Transverse colon (tissue), 4 donors: ENCODE data around the gene ADGRL4. TPM values are rescaled to one million over a fixed set of nuclear protein-coding genes. Genes with fewer than 3 reads are reported as not detected.

ENCODE experiments used
- DNase-seq: peaks from one replicate; pipeline ENCODE4 v3.0.0-alpha.2; 2019
- H3K27ac ChIP-seq, 4 donors: fragments of 200-600 bp; sonication (generic); 2 replicates each; pipeline ENCODE4 v1.5.1; 2016 to 2018; ENCODE audit warnings: inconsistent platforms in 4 of 4
- H3K27me3 ChIP-seq: fragments of 200-600 bp; sonication (generic); 2 replicates; pipeline ENCODE4 v1.5.1; 2017; ENCODE audit warnings: inconsistent platforms
- H3K36me3 ChIP-seq, 4 donors: fragments of 200-600 bp; sonication (generic); 2 replicates each; pipeline ENCODE4 v1.5.1; 2017 to 2019; ENCODE audit warnings: inconsistent platforms in 4 of 4
- H3K4me1 ChIP-seq, 4 donors: fragments of 200-600 bp; sonication (generic); 2 replicates each; pipeline ENCODE4 v1.5.1; 2017 to 2020; ENCODE audit warnings: inconsistent platforms in 4 of 4
- H3K4me3 ChIP-seq, 4 donors: fragments of 200-600 bp; sonication (generic); 1 replicate in 1 of 4; 2 replicates in 3 of 4; pipeline versions ENCODE4 v1.5.1 to v1.6.1; 2017 to 2019; ENCODE audit warnings: inconsistent platforms in 4 of 4
- H3K9me3 ChIP-seq, 2 donors: fragments of 200-600 bp; sonication (generic); 2 replicates each; pipeline ENCODE4 v1.5.1; 2017 to 2019; ENCODE audit warnings: inconsistent platforms in 2 of 2
- CTCF ChIP-seq, 5 experiments: fragments of 200-600 bp in 3 of 5; fragments of 450-650 bp in 2 of 5; sonication (generic) in 3 of 5; IDR thresholded peaks; 1 replicate in 2 of 5; 2 replicates in 3 of 5; pipeline ENCODE4 v1.5.1; 2016 to 2017; ENCODE audit warnings: antibody characterized with exemption in 5 of 5, inconsistent platforms in 3 of 5, mild to moderate bottlenecking in 2 of 5, moderate library complexity in 1 of 5
- EP300 ChIP-seq: sonication (generic); formaldehyde crosslinking; IDR thresholded peaks from one replicate; pipeline ENCODE4 v1.6.1; 2017; ENCODE audit warnings: antibody characterized with exemption, low read depth
- POLR2A ChIP-seq: fragments of 450-650 bp; IDR thresholded peaks from one replicate; pipeline ENCODE4 v1.6.1; 2016; ENCODE audit warnings: antibody characterized with exemption, mild to moderate bottlenecking, moderate library complexity
- POLR2AphosphoS5 ChIP-seq, 3 donors: sonication (generic); formaldehyde crosslinking; IDR thresholded peaks; one replicate each; pipeline ENCODE4 v1.6.1; 2016; ENCODE audit warnings: antibody characterized with exemption in 3 of 3
- WGBS, 2 donors: methylation state at CpG; one replicate each; pipeline ENCODE4 v1.1.5; 2018; ENCODE audit warnings: low coverage in 1 of 2; 5-methylcytosine and 5-hydroxymethylcytosine counted together
- in situ Hi-C, 4 donors: fragments of 200-750 bp; cut with MboI; loops; one replicate each; pipeline versions ENCODE4 v1.15.0 to v1.15.1; 2017; ENCODE audit warnings: low sequenced_read_pairs in 3 of 4, low pct_ligation_motif_present in 1 of 4, low pct_unique_long_range_greater_than_20kb in 1 of 4
- intact Hi-C: fragments of 100-400 bp; cut with DNase I; formaldehyde crosslinking; loops from one replicate; pipeline ENCODE4 v1.15.1; 2023; ENCODE audit warnings: low total_unique reads
- total RNA-seq, 4 donors: library from RNA; depleted of rRNA; stranded (reverse); fragments of >200 nt; gene quantifications; one replicate each; pipeline ENCODE4 v1.1.0, GENCODE V29; 2016

The ADGRL4 gene
- total RNA-seq, result 1 to 10 TPM in 3 of 4 donors, under 1 TPM in 1; 0.75 to 7.6 (median 3.5) TPM

DNA sequence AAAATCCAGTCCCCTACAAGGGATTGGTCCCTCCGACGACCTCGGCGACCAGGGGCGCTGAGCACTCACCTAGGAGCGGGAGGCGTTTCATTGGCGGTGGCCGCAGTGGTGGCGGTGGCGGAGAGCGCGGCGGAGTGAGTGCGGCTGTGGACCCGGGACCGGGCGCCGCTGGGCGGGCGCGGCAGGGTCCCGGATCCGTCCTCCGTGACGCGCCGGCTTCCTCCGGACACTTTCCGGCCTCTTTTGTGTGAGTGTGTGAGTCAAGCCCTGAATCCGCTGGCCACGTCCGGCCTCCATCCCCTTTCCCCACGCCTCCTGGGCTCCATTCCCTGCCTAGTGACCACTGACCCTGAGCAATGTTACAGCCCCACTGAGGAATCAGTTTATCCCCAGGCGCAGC, at the start of gene ADGRL4:
Gene ADGRL4 (minus strand): TSS at position 167 of the 400 bp plus-strand sequence. CDS start 76 bp downstream, at position 91.
- Histone ChIP-seq H3K9me3 (no peaks in the 10 kb centered on the region), H3K27ac (peak within 1 kb of the TSS in 1 of 4 donors; percentile 20), H3K4me3 (no peak within 1 kb of the TSS), H3K4me1 (no peaks in the 10 kb centered on the region), H3K27me3 (peaks cover 9% of the 10 kb centered on the region), H3K36me3 (no peaks in the 10 kb centered on the region)
- in situ Hi-C loops (no loop called here), intact Hi-C loops (no loop called here)
- TF ChIP-seq POLR2A (peak; percentile 25), POLR2AphosphoS5 (IDR thresholded peaks at IDR 0.05) (peak in 1 of 3 donors; percentile 28), CTCF (IDR thresholded peaks at IDR 0.05) (no peak), EP300 (no peak)
- 47 to 70% methylated on average over 2 to 35 of the region's 35 CpGs for WGBS, 2 donors
- no peak for DNase-seq

DNA sequence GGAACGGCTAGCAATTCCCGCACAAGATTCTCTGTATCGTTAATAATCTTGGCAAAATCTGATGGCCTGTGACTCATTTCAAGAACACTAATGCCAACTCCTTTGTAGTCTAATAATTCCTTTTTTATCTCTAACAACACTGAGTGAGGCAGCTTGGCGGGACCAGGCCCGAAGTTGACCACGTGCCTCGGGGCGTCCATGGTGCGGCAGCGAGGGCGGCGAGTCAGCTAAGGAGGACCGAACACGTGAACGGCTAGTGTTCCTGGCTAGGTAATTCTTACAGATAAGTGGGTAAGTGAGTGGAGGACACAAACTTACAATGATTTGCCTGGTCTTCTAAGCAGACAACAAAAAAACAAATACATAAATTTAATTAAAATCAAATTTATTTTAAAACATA, 49.3 kb upstream of the ADGRL4 start:
- Histone ChIP-seq H3K36me3 (no peaks in the 10 kb centered on the region), H3K9me3 (peaks cover 0 to 7% of the 10 kb centered on the region in 2 donors), H3K27ac (no peak overlapping the region), H3K4me1 (no peaks in the 10 kb centered on the region), H3K27me3 (no peaks in the 10 kb centered on the region), H3K4me3 (no peak overlapping the region)
- TF ChIP-seq EP300, result no peak
- TF ChIP-seq POLR2A, result no peak
- TF ChIP-seq POLR2AphosphoS5 (IDR thresholded peaks at IDR 0.05), result no peak
- no peak for TF ChIP-seq CTCF (IDR thresholded peaks at IDR 0.05)
- no peak for DNase-seq
- in situ Hi-C loops, result no loop called here
- WGBS, 2 donors, result 95 to 100% methylated on average over 5 to 15 of the region's 15 CpGs
- intact Hi-C loops, result no loop called here

GRCh38 chr1:79052829-79053449, 46.4 kb upstream of the ADGRL4 start:
- H3K4me1 ChIP-seq, result no peaks in the 10 kb centered on the region
- TF ChIP-seq CTCF (IDR thresholded peaks at IDR 0.05) (no peak), POLR2AphosphoS5 (IDR thresholded peaks at IDR 0.05) (no peak), EP300 (no peak), POLR2A (no peak)
- peaks cover 0 to 7% of the 10 kb centered on the region in 2 donors for H3K9me3 ChIP-seq
- no peak for DNase-seq
- H3K4me3 ChIP-seq, result peak overlapping the region in 2 of 4 donors; percentile 11 to 21
- no peaks in the 10 kb centered on the region for H3K36me3 ChIP-seq
- H3K27ac ChIP-seq, result no peak overlapping the region
- intact Hi-C loops (no loop called here), in situ Hi-C loops (no loop called here)
- no peaks in the 10 kb centered on the region for H3K27me3 ChIP-seq
- WGBS, 2 donors, result 28 to 44% methylated on average over 4 of the region's 4 CpGs

GRCh38 chr1:79044974-79045650, 38.6 kb upstream of the ADGRL4 start:
- in situ Hi-C loops, result no loop called here
- 84 to 87% methylated on average over 6 to 18 of the region's 18 CpGs for WGBS, 2 donors
- intact Hi-C loops, result no loop called here
- TF ChIP-seq POLR2AphosphoS5 (IDR thresholded peaks at IDR 0.05), result no peak
- Histone ChIP-seq H3K4me1 (no peaks in the 10 kb centered on the region), H3K4me3 (no peak overlapping the region), H3K36me3 (no peaks in the 10 kb centered on the region), H3K27me3 (no peaks in the 10 kb centered on the region), H3K9me3 (no peaks in the 10 kb centered on the region), H3K27ac (no peak overlapping the region)
- DNase-seq, result no peak
